Superior temporal gyrus (tissue), 1 donor: ENCODE data around the gene DPYD.

Source experiments
- DNase-seq: peaks from one replicate; pipeline ENCODE4 v3.0.0-alpha.2; 2016; ENCODE audit errors: extremely low spot score

The DPYD gene

GRCh38 chr1:97784661-97785060, 136.2 kb downstream of the DPYD start:
- DNase-seq = no peak

GRCh38 chr1:97783751-97784150, 137.1 kb downstream of the DPYD start:
- DNase-seq = no peak

- DNase-seq = no peak
Measured at GRCh38 chr1:97781762-97782337, 139.0 kb downstream of the DPYD start.

GRCh38 chr1:97780884-97781283, 139.9 kb downstream of the DPYD start:
- DNase-seq = no peak

GRCh38 chr1:97778718-97779117, 142.1 kb downstream of the DPYD start:
- DNase-seq = peak; percentile 22

- no peak for DNase-seq
Measured at GRCh38 chr1:97770376-97770775, 150.5 kb downstream of the DPYD start.

- no peak for DNase-seq
Measured at GRCh38 chr1:97767381-97767780, 153.5 kb downstream of the DPYD start.

GRCh38 chr1:97764991-97765390, 155.8 kb downstream of the DPYD start:
- no peak for DNase-seq

- no peak for DNase-seq
Measured at GRCh38 chr1:97761637-97762036, 159.2 kb downstream of the DPYD start.

GRCh38 chr1:97759078-97759477, 161.8 kb downstream of the DPYD start:
- no peak for DNase-seq

- DNase-seq = no peak
Measured at GRCh38 chr1:97758541-97759057, 162.2 kb downstream of the DPYD start.

GRCh38 chr1:97745912-97746311, 174.9 kb downstream of the DPYD start:
- DNase-seq = no peak

GRCh38 chr1:97744977-97745376, 175.9 kb downstream of the DPYD start:
- DNase-seq = no peak

- no peak for DNase-seq
Measured at GRCh38 chr1:97743129-97743528, 177.7 kb downstream of the DPYD start.

- DNase-seq = no peak
Measured at GRCh38 chr1:97740891-97741290, 179.9 kb downstream of the DPYD start.

GRCh38 chr1:97739596-97740103, 181.2 kb downstream of the DPYD start:
- DNase-seq = no peak

- DNase-seq = no peak
Measured at GRCh38 chr1:97738270-97738669, 182.6 kb downstream of the DPYD start.

GRCh38 chr1:97730271-97730670, 190.6 kb downstream of the DPYD start:
- no peak for DNase-seq

GRCh38 chr1:97728436-97728835, 192.4 kb downstream of the DPYD start:
- no peak for DNase-seq

GRCh38 chr1:97727029-97727428, 193.8 kb downstream of the DPYD start:
- DNase-seq = no peak

GRCh38 chr1:97726386-97726785, 194.4 kb downstream of the DPYD start:
- DNase-seq = no peak

GRCh38 chr1:97721221-97721620, 199.6 kb downstream of the DPYD start:
- no peak for DNase-seq

GRCh38 chr1:97712980-97713379, 207.9 kb downstream of the DPYD start:
- DNase-seq = no peak

- DNase-seq = no peak
Measured at GRCh38 chr1:97711858-97712257, 209.0 kb downstream of the DPYD start.
